LHCN-M2 (cell line): ENCODE results near the gene CCDC8. TPM values are rescaled to one million over a fixed set of nuclear protein-coding genes. Genes with fewer than 3 reads are reported as not detected.

Source experiments
- total RNA-seq: library from RNA; depleted of rRNA; stranded (reverse); fragments of >200 nt; gene quantifications from 2 replicates; pipeline ENCODE4 v1.2.3, GENCODE V29; 2014; rRNA removed

Gene CCDC8
- total RNA-seq, 1 experiment from 2014 or later, result 17.5 TPM

Other genes with a start within 250 kb of the CCDC8 start
- not detected in 2 replicates for gene IGFL1, start 183.8 kb downstream of the CCDC8 start, total RNA-seq
- not detected in 2 replicates for gene HIF3A, start 116.5 kb downstream of the CCDC8 start, total RNA-seq
- gene PPP5C, start 66.5 kb downstream of the CCDC8 start, total RNA-seq, result 89.7 and 97.8 TPM in 2 replicates
- 0.17 TPM in 1 of 2 replicates, not detected in the other for gene PNMA8C, start 15.4 kb upstream of the CCDC8 start, total RNA-seq
- 74.8 and 80.1 TPM in 2 replicates for gene PNMA8A, start 58.0 kb upstream of the CCDC8 start, total RNA-seq
- gene PNMA8B, start 82.3 kb upstream of the CCDC8 start, total RNA-seq, result 0.19 TPM in 1 of 2 replicates, not detected in the other
- 247 and 279 TPM in 2 replicates for gene CALM3, start 187.8 kb upstream of the CCDC8 start, total RNA-seq
- gene PTGIR, start 211.5 kb upstream of the CCDC8 start, total RNA-seq, result not detected in 2 replicates
- gene GNG8, start 222.6 kb upstream of the CCDC8 start, total RNA-seq, result not detected in 2 replicates
- 1.7 and 1.8 TPM in 2 replicates for gene DACT3, start 247.6 kb upstream of the CCDC8 start, total RNA-seq